WI38 (cell line): ENCODE measurements around the gene CLIC3.

ENCODE experiments used
- H3K4me3 ChIP-seq: 2 replicates; pipeline ENCODE4 v1.5.1; 2011; ENCODE audit warnings: low read depth, mild to moderate bottlenecking, control low read depth, low read length
- TF ChIP-seq, protein P1 (sequence below): IDR thresholded peaks from 2 replicates; pipeline ENCODE4 v1.5.1; 2012; ENCODE audit warnings: low read depth, mild to moderate bottlenecking, control low read depth, low read length

CLIC3 gene

GRCh38 chr9:136972743-136973142 lies 23.6 kb downstream of the CLIC3 start:
- TF ChIP-seq, protein P1, sequence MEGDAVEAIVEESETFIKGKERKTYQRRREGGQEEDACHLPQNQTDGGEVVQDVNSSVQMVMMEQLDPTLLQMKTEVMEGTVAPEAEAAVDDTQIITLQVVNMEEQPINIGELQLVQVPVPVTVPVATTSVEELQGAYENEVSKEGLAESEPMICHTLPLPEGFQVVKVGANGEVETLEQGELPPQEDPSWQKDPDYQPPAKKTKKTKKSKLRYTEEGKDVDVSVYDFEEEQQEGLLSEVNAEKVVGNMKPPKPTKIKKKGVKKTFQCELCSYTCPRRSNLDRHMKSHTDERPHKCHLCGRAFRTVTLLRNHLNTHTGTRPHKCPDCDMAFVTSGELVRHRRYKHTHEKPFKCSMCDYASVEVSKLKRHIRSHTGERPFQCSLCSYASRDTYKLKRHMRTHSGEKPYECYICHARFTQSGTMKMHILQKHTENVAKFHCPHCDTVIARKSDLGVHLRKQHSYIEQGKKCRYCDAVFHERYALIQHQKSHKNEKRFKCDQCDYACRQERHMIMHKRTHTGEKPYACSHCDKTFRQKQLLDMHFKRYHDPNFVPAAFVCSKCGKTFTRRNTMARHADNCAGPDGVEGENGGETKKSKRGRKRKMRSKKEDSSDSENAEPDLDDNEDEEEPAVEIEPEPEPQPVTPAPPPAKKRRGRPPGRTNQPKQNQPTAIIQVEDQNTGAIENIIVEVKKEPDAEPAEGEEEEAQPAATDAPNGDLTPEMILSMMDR: no peak
- H3K4me3 ChIP-seq: no peak overlapping the region

DNA sequence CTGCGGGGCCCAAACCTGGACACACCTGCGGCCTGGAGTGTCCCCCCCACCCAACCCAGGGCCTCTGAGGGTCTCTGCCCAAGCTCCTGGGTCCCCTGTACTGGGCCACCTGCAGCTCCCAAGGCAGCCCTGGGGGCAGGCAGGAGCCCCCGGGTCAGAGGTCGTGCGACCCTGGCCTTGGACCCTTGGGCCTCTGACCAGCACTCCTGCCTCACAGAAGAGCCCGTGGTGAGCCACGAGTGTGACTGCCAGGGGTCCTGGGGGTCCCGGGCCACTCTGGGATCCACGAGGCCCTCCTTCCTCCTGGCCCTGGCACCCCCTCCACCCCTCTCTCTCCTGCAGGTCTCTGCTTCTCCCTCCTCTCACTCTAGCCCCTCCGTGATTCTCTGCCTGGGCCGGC lies 24.0 kb downstream of the CLIC3 start:
- TF ChIP-seq, protein P1: no peak
- no peak overlapping the region for H3K4me3 ChIP-seq

- TF ChIP-seq, protein P1: no peak
- no peak overlapping the region for H3K4me3 ChIP-seq
These were observed 24.6 kb downstream of the CLIC3 start for GRCh38 chr9:136971746-136972145.

DNA sequence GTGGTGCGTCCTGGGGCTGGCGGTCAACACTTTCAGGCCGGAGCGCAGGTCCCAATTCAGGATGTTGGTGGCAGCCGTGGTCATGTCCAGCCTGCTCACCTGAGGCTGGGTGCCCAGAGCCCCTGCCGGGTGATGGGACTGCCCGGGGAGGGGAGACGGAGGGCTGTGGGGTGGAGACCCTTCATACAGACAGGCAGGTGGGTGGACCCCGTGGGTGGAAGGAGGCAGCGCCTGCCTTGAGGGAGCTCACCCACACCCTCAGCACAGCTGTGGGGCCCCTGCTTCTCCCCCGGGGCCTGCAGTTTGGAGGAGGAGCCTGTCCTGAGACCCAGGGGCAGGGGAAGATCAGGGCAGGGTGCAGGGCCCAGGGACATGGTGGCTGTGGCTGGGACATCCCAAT lies 26.0 kb downstream of the CLIC3 start:
- H3K4me3 ChIP-seq: no peak overlapping the region
- TF ChIP-seq, protein P1: no peak

DNA sequence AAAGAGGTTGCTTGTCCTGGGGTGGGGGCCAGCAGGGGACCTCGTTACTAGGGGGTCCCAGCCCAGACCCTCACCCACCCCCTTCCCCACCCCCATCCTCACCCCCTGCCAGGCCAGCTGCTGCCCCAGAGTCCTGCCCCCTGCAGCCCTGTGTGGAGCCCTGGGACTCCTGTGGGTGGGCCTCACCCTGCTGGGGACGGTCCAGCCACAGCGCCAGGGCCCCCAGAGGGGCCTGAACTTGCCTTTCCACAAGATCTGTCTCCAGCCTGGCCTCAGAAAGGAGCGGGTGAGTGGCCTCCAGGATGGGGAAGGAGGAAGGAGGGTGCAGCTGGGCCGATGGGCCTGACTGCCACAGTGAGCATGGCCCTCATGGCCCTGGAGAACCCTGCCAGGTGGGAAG lies 26.6 kb downstream of the CLIC3 start:
- no peak overlapping the region for H3K4me3 ChIP-seq

GRCh38 chr9:136969150-136969549 lies 27.2 kb downstream of the CLIC3 start:
- H3K4me3 ChIP-seq: no peak overlapping the region
- TF ChIP-seq, protein P1: no peak

More for the DNA sequence above, 26.6 kb downstream of the CLIC3 start:
- TF ChIP-seq, protein P1: no peak

DNA sequence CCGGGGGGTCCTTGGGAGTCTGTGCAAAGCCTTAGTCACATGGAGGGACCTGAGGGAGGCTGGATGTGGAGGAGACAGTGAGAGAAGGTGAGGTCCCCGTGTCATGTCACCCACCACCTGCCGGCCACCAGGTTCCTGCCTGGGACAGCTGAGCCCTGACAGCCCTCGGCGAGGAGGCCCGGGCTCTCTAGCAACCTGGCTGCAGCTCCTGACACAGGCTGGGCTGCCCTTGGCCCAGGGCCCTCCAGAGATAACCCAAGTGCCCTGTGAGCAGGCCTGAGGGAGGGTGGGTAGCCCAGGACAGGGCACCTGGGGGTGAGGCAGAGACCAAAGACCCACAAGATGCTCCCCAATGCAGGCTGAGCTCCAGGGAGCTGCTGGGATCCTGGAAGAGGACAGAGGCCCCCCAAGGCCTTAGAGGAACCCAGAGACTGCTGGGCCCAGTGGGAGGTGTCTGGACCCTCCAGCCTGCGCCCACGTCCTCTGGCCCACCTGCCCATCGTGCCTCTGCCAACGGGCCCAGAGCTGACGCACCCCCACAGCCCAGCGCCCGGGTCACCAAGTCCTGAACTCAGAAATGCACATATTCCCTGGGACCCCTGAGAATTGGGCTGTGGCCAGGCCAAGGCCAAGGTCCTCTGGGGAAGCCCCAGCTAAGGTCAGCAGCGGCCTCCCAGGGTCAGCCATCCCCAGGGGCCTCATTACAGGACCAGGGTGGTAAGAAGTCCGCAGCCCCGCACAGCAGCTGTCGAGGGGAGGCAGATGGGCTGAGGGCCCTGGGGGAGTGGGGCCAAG lies 27.8 kb downstream of the CLIC3 start:
- TF ChIP-seq, protein P1: no peak

More for the DNA sequence above, 27.8 kb downstream of the CLIC3 start:
- H3K4me3 ChIP-seq: no peak overlapping the region
